Osteoblast (primary cell): ENCODE data around the gene PHLDB1. TPM values are rescaled to one million over a fixed set of nuclear protein-coding genes. Genes with fewer than 3 reads are reported as not detected.

Experiments
- DNase-seq: peaks from one replicate; pipeline ENCODE4 v3.0.0; 2011; ENCODE audit warnings: low spot score, mixed read lengths; ENCODE audit not compliant: insufficient read length; ENCODE audit errors: missing footprints
- H2AFZ ChIP-seq: 2 replicates; pipeline ENCODE4 v1.6.0; 2011; ENCODE audit warnings: mild to moderate bottlenecking, low read length
- H3K27ac ChIP-seq: 2 replicates; pipeline ENCODE4 v1.5.1; 2011; ENCODE audit warnings: mild to moderate bottlenecking, low read depth, low read length, moderate library complexity
- H3K27me3 ChIP-seq: 2 replicates; pipeline ENCODE4 v1.6.0; 2012; ENCODE audit warnings: mild to moderate bottlenecking, control low read depth, inconsistent platforms, low read length, moderate library complexity; ENCODE audit not compliant: insufficient read depth
- H3K36me3 ChIP-seq: 2 replicates; pipeline ENCODE4 v1.5.1; 2011; ENCODE audit warnings: mild to moderate bottlenecking, low read length, control low read depth, moderate library complexity; ENCODE audit not compliant: insufficient read depth
- H3K4me1 ChIP-seq: 2 replicates; pipeline ENCODE4 v1.5.1; 2011; ENCODE audit warnings: mild to moderate bottlenecking, low read length, control low read depth, moderate library complexity; ENCODE audit not compliant: insufficient read depth
- H3K4me2 ChIP-seq: 2 replicates; pipeline ENCODE4 v1.6.0; 2011; ENCODE audit warnings: mild to moderate bottlenecking, low read length; ENCODE audit not compliant: insufficient read depth
- H3K4me3 ChIP-seq: fragments of 200-600 bp; sonication (generic); 3 replicates; pipeline ENCODE4 v1.5.1; 2012; ENCODE audit warnings: mild to moderate bottlenecking, low read length, inconsistent platforms; ENCODE audit not compliant: insufficient read depth
- H3K79me2 ChIP-seq: 2 replicates; pipeline ENCODE4 v1.6.0; 2012; ENCODE audit warnings: mild to moderate bottlenecking, low read length, control low read depth, inconsistent platforms; ENCODE audit not compliant: insufficient read depth
- H3K9me3 ChIP-seq: 2 replicates; pipeline ENCODE4 v1.5.1; 2011; ENCODE audit warnings: low read depth, low read length, control low read depth
- H4K20me1 ChIP-seq: 2 replicates; pipeline ENCODE4 v1.6.0; 2012; ENCODE audit warnings: mild to moderate bottlenecking, low read length, control low read depth; ENCODE audit not compliant: insufficient read depth
- CTCF ChIP-seq: IDR thresholded peaks from 2 replicates; pipeline ENCODE4 v1.5.1; 2011; ENCODE audit warnings: mild to moderate bottlenecking, low read depth, low read length, moderate library complexity; ENCODE audit errors: extremely low read depth
- total RNA-seq: library from RNA; depleted of rRNA; stranded (reverse); fragments of >200 nt; gene quantifications from 2 replicates; pipeline ENCODE4 v1.2.3, GENCODE V29; 2012

The PHLDB1 gene
- total RNA-seq, 1 donor, result 96.3 TPM

GRCh38 chr11:118635237-118635591 lies 27.8 kb downstream of the PHLDB1 start:
- Histone ChIP-seq H3K4me3 (no peak overlapping the region), H3K9me3 (no peaks in the 10 kb centered on the region), H3K79me2 (peaks cover 28% of the 10 kb centered on the region), H3K36me3 (peaks cover 81% of the 10 kb centered on the region), H3K4me1 (peaks cover 35% of the 10 kb centered on the region), H3K4me2 (no peak overlapping the region), H2AFZ (no peak overlapping the region), H3K27ac (no peak overlapping the region), H3K27me3 (no peaks in the 10 kb centered on the region), H4K20me1 (peaks cover 26% of the 10 kb centered on the region)
- TF ChIP-seq CTCF, result no peak
- DNase-seq, result no peak

- H3K36me3 ChIP-seq, result peaks cover 81% of the 10 kb centered on the region
- H4K20me1 ChIP-seq, result peaks cover 26% of the 10 kb centered on the region
- peaks cover 29% of the 10 kb centered on the region for H3K79me2 ChIP-seq
- H3K9me3 ChIP-seq, result no peaks in the 10 kb centered on the region
- no peaks in the 10 kb centered on the region for H3K27me3 ChIP-seq
- H3K4me3 ChIP-seq, result no peak overlapping the region
- no peak overlapping the region for H3K27ac ChIP-seq
- no peak for TF ChIP-seq CTCF
- no peak for DNase-seq
- no peak overlapping the region for H2AFZ ChIP-seq
- no peak overlapping the region for H3K4me2 ChIP-seq
- H3K4me1 ChIP-seq, result peaks cover 35% of the 10 kb centered on the region
Measured at GRCh38 chr11:118635642-118636041, 28.2 kb downstream of the PHLDB1 start.

- H3K79me2 ChIP-seq, result peaks cover 31% of the 10 kb centered on the region
- H3K9me3 ChIP-seq, result no peaks in the 10 kb centered on the region
- no peak overlapping the region for H2AFZ ChIP-seq
- H4K20me1 ChIP-seq, result peaks cover 36% of the 10 kb centered on the region
- H3K4me3 ChIP-seq, result no peak overlapping the region
- H3K36me3 ChIP-seq, result peaks cover 81% of the 10 kb centered on the region
- TF ChIP-seq CTCF, result no peak
- H3K4me1 ChIP-seq, result peaks cover 35% of the 10 kb centered on the region
- peak; percentile 91 for DNase-seq
- no peaks in the 10 kb centered on the region for H3K27me3 ChIP-seq
- no peak overlapping the region for H3K4me2 ChIP-seq
- H3K27ac ChIP-seq, result peak overlapping the region; percentile 46
Measured at GRCh38 chr11:118636569-118637290, 29.3 kb downstream of the PHLDB1 start.

- Histone ChIP-seq H3K27me3 (no peaks in the 10 kb centered on the region), H3K4me3 (no peak overlapping the region), H3K79me2 (peaks cover 40% of the 10 kb centered on the region), H3K4me1 (peaks cover 26% of the 10 kb centered on the region), H4K20me1 (peaks cover 51% of the 10 kb centered on the region), H2AFZ (no peak overlapping the region), H3K36me3 (peaks cover 84% of the 10 kb centered on the region), H3K27ac (no peak overlapping the region), H3K9me3 (no peaks in the 10 kb centered on the region), H3K4me2 (no peak overlapping the region)
- no peak for TF ChIP-seq CTCF
- DNase-seq, result no peak
Measured at GRCh38 chr11:118638726-118639125, 31.3 kb downstream of the PHLDB1 start.
